ENCODE data around the gene HAVCR1.
"Not testable (repeated sequence)": the region's sequence is repeated elsewhere in the genome, so short reads cannot be mapped to it uniquely, and the experiment has no call there.

HAVCR1 gene

GRCh38 chr5:157059093-157059539 is at the start of gene HAVCR1:
Gene HAVCR1 (minus strand): TSS chr5:157059116. CDS start chr5:157057943, 1,173 bp downstream.
- no peak for DNase-seq (ENCODE audit: low spot score)

DNA sequence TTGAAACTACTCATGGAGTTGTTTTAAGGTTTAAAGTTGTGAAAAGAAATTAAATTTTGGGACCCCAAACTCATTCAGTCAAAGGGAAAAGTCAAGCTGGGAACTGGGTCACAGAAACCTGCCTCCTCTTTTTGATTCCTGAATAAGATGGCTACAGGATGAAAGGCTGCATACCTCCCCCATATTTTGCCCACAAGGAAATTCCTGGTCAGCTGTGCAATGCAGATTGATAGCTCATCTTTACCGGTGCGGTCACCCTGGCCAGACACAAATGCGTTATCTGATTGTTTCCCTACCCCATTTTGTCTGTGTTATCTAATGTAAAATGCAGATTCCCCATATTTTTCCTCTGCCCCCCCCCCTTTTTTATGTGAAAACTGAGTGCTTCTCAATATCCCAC is 48.6 kb upstream of the HAVCR1 start:
- DNase-seq (ENCODE audit: low spot score), result no peak

DNA sequence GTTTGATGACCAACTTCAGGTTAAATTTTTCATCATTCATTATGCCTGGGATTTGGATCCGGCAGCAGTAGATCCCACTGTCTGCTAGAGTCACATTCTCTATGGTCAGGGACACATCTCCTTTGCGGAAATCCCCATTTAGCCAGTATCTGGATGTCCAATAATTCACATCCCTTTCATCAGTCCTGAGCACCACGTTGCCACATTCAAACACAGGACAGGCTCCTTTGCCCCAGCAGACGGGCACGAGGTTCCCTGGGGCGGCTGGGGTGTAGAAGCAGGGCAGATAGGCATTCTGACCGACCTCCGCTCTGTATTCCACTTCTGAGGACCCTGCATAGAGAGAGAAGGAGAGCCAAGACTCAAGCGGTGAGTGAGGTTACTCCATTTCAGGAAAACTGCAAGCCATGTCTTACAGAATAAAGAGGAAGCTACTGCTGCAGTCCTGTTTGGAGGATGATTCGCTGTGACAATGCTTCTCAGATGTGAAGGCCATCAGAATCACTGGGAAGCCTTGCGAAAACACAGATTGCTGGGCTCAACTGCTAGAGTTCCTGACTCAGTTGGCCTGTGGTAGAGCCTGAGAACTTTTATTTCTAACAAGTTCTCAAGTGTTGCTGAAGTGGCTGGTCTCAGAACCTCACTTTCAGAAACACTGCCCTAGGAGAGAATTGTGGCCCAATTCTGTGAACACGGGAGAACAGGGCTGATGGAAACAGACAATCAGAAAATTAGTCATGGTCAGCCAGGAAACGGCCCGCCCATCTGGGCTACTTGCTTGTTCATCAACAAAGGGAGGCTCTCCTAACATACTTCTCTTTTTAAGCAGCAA is 47.9 kb upstream of the HAVCR1 start:
- no peak for DNase-seq (ENCODE audit: low spot score)

- DNase-seq (ENCODE audit: low spot score), result no peak
Measured at GRCh38 chr5:157100140-157100679, 41.3 kb upstream of the HAVCR1 start.

DNA sequence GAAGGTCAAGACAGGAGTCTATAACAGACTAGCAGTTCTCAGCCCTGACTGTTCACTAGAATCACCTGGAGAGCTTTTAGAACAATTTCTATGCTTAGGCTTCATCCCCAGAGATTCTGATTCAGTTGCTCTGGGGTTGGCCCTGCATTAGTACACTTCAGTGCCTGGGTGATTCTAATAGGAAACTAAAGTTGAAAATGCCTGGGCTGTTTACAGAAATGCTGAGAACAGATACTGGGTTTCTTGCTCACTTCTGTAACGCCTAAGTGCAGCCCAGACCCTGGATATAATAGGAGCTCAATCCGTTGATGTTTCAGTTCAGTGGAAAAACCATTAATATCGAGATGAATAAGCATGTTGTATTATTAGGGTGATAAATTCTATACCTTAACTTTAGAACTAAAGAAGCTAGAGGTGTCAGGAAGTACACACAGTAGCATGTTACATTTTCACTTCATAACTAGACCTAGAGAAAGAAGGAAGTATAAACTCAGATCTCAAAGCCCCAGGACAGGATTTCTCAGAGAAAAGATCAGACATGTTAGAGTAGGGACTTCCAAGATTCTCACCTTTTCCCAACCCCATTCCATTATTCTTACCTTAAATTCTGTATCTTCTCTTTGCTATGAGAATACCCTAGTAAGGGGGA is 29.6 kb upstream of the HAVCR1 start:
- no peak for DNase-seq (ENCODE audit: low spot score)

- DNase-seq (ENCODE audit: low spot score), result no peak
Measured at GRCh38 chr5:157086751-157087359, 27.9 kb upstream of the HAVCR1 start.

DNA sequence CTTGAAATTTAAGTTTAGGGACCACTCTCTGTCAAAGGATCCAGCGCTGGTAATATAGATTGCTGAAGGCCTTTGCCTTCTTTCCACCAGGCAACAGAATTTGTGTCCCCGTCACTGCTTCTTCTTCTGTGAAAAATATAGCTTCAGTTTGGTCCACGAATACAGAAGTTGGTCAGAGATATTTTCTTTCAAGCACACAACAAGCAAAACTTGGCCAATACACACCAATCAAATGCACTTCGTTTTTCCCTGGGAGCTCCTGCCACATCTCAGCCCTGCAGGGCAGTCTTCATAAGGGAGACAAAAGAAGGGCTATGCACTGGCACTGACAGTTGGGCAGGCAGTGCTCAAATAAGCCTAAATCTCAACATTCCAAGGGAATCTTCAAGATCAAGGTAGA is 27.0 kb upstream of the HAVCR1 start:
- DNase-seq (ENCODE audit: low spot score), result no peak

DNA sequence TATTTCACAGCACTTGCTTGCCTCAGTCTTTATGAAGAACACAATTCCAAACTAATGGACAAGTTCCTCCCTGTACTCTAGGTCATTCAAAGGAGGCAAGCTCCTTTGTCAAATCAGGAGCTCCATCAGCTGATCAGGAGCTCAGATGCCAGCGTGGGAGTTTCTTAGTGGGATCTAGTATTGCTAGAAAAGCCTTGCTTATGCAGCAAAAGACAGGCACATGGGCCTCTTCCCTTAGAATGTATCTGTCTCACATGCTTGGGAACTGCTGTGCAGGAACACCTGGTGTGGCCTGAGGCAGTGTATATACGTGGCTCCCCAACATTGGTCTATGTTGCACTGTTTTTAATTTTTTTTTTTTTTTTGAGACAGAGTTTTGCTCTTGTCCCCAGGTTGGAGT is 21.4 kb upstream of the HAVCR1 start:
- DNase-seq (ENCODE audit: low spot score), result no peak

GRCh38 chr5:157076558-157076957 is 17.6 kb upstream of the HAVCR1 start:
- DNase-seq (ENCODE audit: low spot score), result no peak

DNA sequence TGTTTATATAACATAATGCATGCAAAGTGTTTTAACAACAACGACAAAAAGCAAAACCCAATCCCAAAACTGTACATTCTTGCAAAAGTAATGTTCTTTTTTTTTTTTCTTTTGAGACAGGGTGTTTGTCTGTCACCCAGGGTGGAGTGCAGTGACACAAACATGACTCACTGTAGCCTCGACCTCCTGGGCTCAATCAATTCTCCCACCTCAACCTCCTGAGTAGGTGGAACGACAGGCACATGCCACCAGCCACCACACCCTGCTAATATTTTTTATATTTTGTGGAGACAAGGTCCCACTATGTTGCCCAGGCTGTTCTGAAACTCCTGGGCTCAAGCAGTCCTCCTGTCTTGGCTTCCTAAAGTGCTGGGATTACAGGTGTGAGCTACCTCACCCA is 13.6 kb upstream of the HAVCR1 start:
- no peak for DNase-seq (ENCODE audit: low spot score)

DNA sequence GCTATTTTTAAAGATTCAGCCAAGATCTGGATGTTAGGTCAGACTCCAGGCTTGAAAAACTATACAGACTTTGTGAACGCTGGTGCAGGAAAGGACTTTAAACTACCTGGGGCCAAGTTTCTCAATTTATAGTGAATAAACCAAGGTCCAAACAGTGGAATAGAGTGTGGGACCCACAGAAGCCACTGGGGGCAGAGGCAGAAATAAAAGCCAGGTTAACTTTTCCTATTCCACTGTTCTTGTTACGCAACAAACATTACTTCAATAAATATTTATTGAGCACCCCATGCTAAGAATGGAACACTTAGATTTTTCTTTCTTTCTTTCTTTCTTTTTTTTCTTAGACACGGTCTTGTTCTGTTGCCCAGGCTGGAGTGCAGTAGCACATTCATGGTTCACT is 11.0 kb upstream of the HAVCR1 start:
- no peak for DNase-seq (ENCODE audit: low spot score)

DNA sequence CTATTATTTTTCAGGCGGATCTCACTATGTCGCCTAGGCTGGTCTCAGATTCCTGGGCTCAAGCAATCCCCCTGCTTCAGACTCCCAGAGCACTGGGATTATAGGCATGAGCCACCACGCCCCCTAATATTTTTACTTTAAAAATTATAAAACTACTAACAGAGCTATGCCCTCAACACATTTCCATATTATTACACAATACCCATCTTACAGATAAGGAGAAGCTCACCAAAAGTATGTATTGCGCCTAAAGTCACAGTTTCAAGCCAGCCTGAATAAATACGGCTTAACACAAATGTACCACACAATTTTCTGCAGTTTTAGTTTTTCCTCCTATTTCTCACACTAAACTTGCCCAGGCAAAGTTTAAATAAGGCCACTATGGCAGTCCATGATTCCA is 9.9 kb upstream of the HAVCR1 start:
- no peak for DNase-seq (ENCODE audit: low spot score)

DNA sequence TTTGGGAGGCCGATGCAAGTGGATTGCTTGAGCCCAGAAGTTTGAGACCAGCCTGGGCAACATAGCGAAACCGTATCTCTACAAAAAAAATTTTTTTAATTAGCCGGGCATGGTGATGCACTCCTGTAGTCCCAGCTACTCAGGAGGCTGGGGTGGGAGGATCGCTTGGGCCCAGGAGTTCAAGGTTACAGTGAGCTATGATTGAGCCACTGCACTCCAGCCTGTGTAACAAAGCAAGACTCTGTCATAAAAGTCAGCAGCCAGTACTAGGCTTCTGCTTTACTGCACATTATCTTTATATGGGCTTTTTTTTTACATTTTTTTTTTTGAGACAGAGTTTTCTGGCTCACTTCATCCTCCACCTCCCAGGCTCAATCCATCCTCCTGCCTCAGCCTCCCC is 9.4 kb upstream of the HAVCR1 start:
- no peak for DNase-seq (ENCODE audit: low spot score)

DNA sequence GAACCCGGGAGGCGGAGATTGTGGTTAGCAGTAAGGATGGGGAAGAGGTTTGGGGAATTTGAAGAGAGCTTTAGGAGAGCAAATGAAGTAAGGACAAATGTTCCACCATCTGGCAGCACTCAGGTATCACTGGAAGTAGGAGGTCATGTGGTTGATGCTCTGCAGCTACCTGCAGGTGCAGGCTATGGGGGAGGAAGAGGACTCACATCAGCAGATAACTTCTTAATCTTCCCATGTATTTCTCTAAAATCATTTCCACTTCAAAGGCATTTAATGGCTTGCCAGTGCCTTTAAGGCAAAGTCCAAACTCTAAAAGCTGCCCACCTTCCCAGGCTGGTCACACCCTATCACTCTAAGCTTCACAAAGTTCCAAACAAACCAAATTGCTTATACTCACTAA is 8.1 kb upstream of the HAVCR1 start:
- no peak for DNase-seq (ENCODE audit: low spot score)

DNA sequence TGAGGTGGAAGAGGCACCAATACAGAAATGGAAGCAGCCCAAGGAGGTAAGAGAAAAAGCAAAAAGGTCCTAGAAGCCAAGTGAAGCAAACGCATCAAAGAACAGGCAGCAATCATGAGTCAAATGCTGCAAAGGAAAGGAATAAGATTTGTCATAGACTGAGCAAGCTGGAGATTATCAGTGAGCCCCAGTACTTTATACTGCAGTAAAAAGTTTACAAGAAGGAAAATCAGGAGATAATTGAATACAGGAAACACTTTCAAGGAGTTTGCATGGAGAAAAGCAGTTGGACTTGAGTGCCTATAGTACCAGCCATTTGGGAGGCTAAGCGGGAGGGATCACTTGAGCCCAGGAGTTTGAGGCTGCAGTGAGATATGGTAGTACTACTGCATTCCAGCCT is 7.2 kb upstream of the HAVCR1 start:
- no peak for DNase-seq (ENCODE audit: low spot score)

GRCh38 chr5:157063776-157064430 is 5.0 kb upstream of the HAVCR1 start:
- DNase-seq (ENCODE audit: low spot score), result no peak

GRCh38 chr5:157059891-157060290 is 975 bp upstream of the HAVCR1 start:
- no peak for DNase-seq (ENCODE audit: low spot score)

GRCh38 chr5:157057459-157058370 is 1.2 kb downstream of the HAVCR1 start:
- DNase-seq (ENCODE audit: low spot score), result no peak

DNA sequence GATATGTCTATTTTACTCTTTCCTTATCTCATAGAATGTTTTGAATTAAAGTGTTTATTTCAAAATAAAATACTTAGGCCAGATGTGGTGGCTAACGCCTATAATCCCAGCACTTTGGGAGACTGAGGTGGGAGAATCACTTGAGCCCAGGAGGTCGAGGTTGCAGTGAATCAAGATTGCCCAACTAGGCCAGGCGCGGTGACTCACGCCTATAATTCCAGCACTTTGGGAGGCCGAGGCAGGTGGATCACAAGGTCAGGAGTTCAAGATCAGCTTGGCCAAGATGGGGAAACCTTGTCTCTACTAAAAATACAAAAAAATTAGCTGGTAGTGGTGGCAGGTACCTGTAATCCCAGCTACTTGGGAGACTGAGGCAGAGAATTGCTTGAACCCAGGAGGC is 2.1 kb downstream of the HAVCR1 start:
- not testable (repeated sequence) for DNase-seq (ENCODE audit: low spot score)

DNA sequence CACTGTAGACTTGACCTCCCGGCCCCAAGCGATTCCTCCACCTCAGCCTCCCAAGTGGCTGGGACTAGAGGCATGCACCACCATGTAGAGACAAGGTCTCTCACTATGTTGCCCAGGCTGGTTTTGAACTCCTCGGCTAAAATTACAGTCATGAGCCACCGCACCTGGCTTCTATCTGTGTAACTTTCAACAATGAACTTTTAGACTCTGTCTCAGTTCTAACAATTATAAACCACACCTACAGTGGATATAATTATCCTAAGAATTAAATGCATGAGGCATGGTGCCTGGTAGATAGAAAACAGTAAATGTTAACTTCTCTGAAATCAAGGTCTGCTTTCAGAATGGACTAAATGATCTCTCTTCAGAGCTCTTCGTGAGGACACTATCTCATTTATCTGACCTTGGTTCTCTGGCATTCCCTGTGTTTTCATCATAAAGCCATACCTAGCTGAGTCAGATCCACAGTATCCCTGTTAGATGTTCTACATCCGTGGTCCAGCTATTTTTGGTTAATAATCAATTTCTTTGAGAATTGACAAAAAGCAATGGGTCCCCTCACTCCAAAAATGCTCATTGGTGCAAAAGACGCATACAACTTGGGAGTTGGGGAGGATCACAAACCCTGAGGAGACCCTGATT is 7.2 kb downstream of the HAVCR1 start:
- DNase-seq (ENCODE audit: low spot score), result no peak

GRCh38 chr5:157050050-157050449 is 8.9 kb downstream of the HAVCR1 start:
- DNase-seq (ENCODE audit: low spot score), result no peak
